HepG2 (cell line): Measurements from ENCODE around the gene PSAP. TPM values are rescaled to one million over a fixed set of nuclear protein-coding genes. Genes with fewer than 3 reads are reported as not detected.

ENCODE experiments used
- ATF7 ChIP-seq, 2 experiments: fragments of 450-650 bp in 1 of 2; sonication (generic) in 1 of 2; formaldehyde crosslinking in 1 of 2; IDR thresholded peaks; 2 replicates each; pipeline versions ENCODE4 v1.4.0 to v1.6.1; 2016 to 2020; ENCODE audit warnings: antibody characterized with exemption in 1 of 2, mild to moderate bottlenecking in 1 of 2, missing genetic modification reagents in 1 of 2
- BRF2 ChIP-seq: sonication (generic); formaldehyde crosslinking; IDR thresholded peaks from 2 replicates; pipeline ENCODE4 v1.8.1; 2022; ENCODE audit warnings: mild to moderate bottlenecking, missing genetic modification reagents
- CCDC6 ChIP-seq: sonication (generic); formaldehyde crosslinking; IDR thresholded peaks from 2 replicates; pipeline ENCODE4 v1.8.1; 2022; ENCODE audit warnings: mild to moderate bottlenecking, missing genetic modification reagents, moderate library complexity
- EP300 ChIP-seq, 3 experiments: sonication (generic) in 1 of 3; formaldehyde crosslinking in 1 of 3; IDR thresholded peaks; 2 replicates each; pipeline versions ENCODE4 v1.5.1 to v1.6.1; 2011 to 2020; ENCODE audit warnings: low read depth in 2 of 3, low read length in 2 of 3, borderline replicate concordance in 1 of 3, improper control_type of control experiment in 1 of 3, mild to moderate bottlenecking in 1 of 3, missing genetic modification reagents in 1 of 3, moderate library complexity in 1 of 3
- GTF2F1 ChIP-seq: fragments of 150-350 bp; IDR thresholded peaks from 2 replicates; pipeline ENCODE4 v1.6.1; 2014; ENCODE audit warnings: low read length
- HNF4A ChIP-seq: sonication (generic); formaldehyde crosslinking; IDR thresholded peaks from 2 replicates; pipeline ENCODE4 v1.4.0; 2020; ENCODE audit warnings: missing genetic modification reagents
- KLF16 ChIP-seq, 2 experiments: sonication (generic) in 1 of 2; formaldehyde crosslinking in 1 of 2; IDR thresholded peaks; 2 replicates each; pipeline versions ENCODE4 v1.6.1 to v1.8.0; 2016 to 2023; ENCODE audit warnings: missing genetic modification reagents in 2 of 2, missing compliant biosample characterization in 1 of 2
- PHF20 ChIP-seq: sonication (generic); formaldehyde crosslinking; IDR thresholded peaks from 2 replicates; pipeline ENCODE4 v1.5.0; 2020; ENCODE audit warnings: mild to moderate bottlenecking, missing genetic modification reagents
- PHF21A ChIP-seq: sonication (generic); formaldehyde crosslinking; IDR thresholded peaks from 2 replicates; pipeline ENCODE4 v1.5.0; 2020; ENCODE audit warnings: mild to moderate bottlenecking, missing genetic modification reagents
- RBAK ChIP-seq: sonication (generic); formaldehyde crosslinking; IDR thresholded peaks from 2 replicates; pipeline ENCODE4 v1.5.1; 2020; ENCODE audit warnings: mild to moderate bottlenecking, missing genetic modification reagents
- SRSF4 ChIP-seq: fragments of 200-400 bp; formaldehyde crosslinking; IDR thresholded peaks from one replicate; pipeline ENCODE4 v1.6.1; 2018; ENCODE audit warnings: mild to moderate bottlenecking, low read depth, low read length, moderate library complexity; ENCODE audit not compliant: poor library complexity, severe bottlenecking
- TARDBP ChIP-seq: sonication (generic); formaldehyde crosslinking; IDR thresholded peaks from 2 replicates; pipeline ENCODE4 v1.8.0; 2022; ENCODE audit warnings: mild to moderate bottlenecking, missing genetic modification reagents
- YEATS4 ChIP-seq: sonication (generic); formaldehyde crosslinking; IDR thresholded peaks from 2 replicates; pipeline ENCODE4 v1.4.0; 2020; ENCODE audit warnings: missing genetic modification reagents, borderline replicate concordance
- ZNF335 ChIP-seq: sonication (generic); formaldehyde crosslinking; IDR thresholded peaks from 2 replicates; pipeline ENCODE4 v1.4.0; 2020; ENCODE audit warnings: missing genetic modification reagents
- ZNF589 ChIP-seq: sonication (generic); formaldehyde crosslinking; conservative IDR thresholded peaks from 2 replicates; pipeline ENCODE4 v1.8.0; 2022; ENCODE audit warnings: mild to moderate bottlenecking, moderate library complexity, missing genetic modification reagents
- polyA plus RNA-seq, 8 experiments: library from polyadenylated mRNA; depleted of rRNA in 3 of 8; stranded (reverse) in 7 of 8; unstranded in 1 of 8; fragments of >200 nt; fragmentation: Illumina TruSeq in 4 of 8; extraction: Trizol in 4 of 8; gene quantifications; 2 replicates each; pipeline versions ENCODE4 v1.2.1 to v1.2.3, GENCODE V29; 2011 to 2016; ENCODE audit warnings: low read depth in 4 of 8, missing spikeins in 1 of 8, mixed read lengths in 1 of 8; ENCODE audit not compliant: insufficient read depth in 1 of 8
- total RNA-seq, 5 experiments: library from RNA; depleted of rRNA; stranded (reverse); fragments of >200 nt; fragmentation: Illumina TruSeq; extraction: Trizol; gene quantifications; 2 replicates each; pipeline ENCODE4 v1.2.3, GENCODE V29; 2016; ENCODE audit warnings: low read depth in 1 of 5
- TF ChIP-seq, protein P1 (sequence below): sonication (generic); formaldehyde crosslinking; conservative IDR thresholded peaks from 2 replicates; pipeline ENCODE4 v1.4.0; 2020; ENCODE audit warnings: missing genetic modification reagents
- TF ChIP-seq, protein P2 (sequence below): sonication (generic); formaldehyde crosslinking; IDR thresholded peaks from 2 replicates; pipeline ENCODE4 v1.5.0; 2020; ENCODE audit warnings: missing genetic modification reagents, mild to moderate bottlenecking, borderline replicate concordance
- TF ChIP-seq, protein P3 (sequence below): sonication (generic); formaldehyde crosslinking; IDR thresholded peaks from 2 replicates; pipeline ENCODE4 v1.4.0; 2020; ENCODE audit warnings: missing genetic modification reagents, mild to moderate bottlenecking, borderline replicate concordance

The PSAP gene
- total and polyA plus RNA-seq, 2 of the 13 experiments (the other 11 are each of a cell fraction or from before 2014, with no cell fraction given) = 323 to 643 TPM

DNA sequence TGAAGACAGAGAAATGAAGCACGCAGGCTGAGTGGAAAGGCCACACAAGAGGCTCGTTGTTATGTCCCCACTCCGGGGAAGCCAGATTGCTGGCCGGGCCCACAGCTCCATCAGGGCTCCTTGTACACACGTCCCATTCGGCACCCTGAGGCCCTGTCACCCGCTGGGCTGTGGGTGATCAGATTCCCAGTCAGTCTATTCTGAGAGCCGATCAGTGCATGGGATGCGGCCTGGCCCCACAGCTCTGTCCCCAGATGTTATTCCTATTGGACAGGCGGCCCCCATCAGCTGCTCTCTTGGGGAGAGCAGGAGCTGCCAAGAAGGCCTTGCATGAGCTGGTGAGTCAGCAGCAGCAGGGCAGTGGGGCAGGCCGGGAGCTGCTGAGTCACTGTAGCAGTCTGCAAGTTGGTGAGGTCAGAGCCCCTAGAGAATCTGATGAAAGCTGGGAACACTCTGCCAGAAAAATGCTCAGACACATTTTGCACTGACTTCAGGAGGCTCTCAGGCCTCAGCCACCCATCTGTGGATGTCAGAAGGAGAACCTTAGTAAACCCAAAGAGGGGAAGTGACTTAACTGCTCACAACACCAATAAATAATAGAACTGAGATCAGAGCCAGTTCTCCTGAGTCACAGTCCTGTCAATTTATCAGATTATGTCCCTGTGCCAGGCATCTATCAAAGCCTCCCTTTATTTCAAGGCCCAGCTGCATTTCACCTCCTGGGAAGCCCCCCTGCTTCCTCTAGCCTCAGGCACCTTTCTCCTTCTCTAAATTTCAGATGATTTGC lies 9.4 kb upstream of the PSAP start (continued):
- TF ChIP-seq, protein P1, sequence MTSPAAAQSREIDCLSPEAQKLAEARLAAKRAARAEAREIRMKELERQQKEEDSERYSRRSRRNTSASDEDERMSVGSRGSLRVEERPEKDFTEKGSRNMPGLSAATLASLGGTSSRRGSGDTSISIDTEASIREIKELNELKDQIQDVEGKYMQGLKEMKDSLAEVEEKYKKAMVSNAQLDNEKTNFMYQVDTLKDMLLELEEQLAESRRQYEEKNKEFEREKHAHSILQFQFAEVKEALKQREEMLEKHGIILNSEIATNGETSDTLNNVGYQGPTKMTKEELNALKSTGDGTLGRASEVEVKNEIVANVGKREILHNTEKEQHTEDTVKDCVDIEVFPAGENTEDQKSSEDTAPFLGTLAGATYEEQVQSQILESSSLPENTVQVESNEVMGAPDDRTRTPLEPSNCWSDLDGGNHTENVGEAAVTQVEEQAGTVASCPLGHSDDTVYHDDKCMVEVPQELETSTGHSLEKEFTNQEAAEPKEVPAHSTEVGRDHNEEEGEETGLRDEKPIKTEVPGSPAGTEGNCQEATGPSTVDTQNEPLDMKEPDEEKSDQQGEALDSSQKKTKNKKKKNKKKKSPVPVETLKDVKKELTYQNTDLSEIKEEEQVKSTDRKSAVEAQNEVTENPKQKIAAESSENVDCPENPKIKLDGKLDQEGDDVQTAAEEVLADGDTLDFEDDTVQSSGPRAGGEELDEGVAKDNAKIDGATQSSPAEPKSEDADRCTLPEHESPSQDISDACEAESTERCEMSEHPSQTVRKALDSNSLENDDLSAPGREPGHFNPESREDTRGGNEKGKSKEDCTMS (CRISPR knock-in tag) = no peak
- no peak for TF ChIP-seq GTF2F1
- TF ChIP-seq CCDC6 (CRISPR knock-in tag) = peak; percentile 23; the same call in 1 of the 2 replicates
- peak; percentile 54; the same call in 1 of the 2 replicates for TF ChIP-seq PHF21A (CRISPR knock-in tag)
- peak; percentile 94 for TF ChIP-seq RBAK (CRISPR knock-in tag)
- TF ChIP-seq HNF4A (CRISPR knock-in tag) = no peak; the same call in 1 of the 2 replicates
- no peak for TF ChIP-seq BRF2
- TF ChIP-seq, protein P2, sequence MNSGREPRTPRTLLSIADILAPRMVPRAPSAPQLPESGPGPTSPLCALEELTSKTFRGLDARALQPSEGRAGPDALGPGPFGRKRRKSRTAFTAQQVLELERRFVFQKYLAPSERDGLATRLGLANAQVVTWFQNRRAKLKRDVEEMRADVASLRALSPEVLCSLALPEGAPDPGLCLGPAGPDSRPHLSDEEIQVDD (CRISPR knock-in tag) = no peak
- TF ChIP-seq SRSF4 = no peak
- no peak; a peak in 1 of 4 replicates for TF ChIP-seq KLF16 (CRISPR knock-in tag; IDR thresholded peaks at IDR 0.05)
- peak; percentile 60; the same call in 1 of the 2 replicates for TF ChIP-seq TARDBP
- peak; percentile 50; the same call in 1 of the 2 replicates for TF ChIP-seq ZNF335 (CRISPR knock-in tag)
- peak; percentile 57 for TF ChIP-seq PHF20
- peak; percentile 60 for TF ChIP-seq YEATS4
- TF ChIP-seq EP300 (IDR thresholded peaks at IDR 0.05; ENCODE audit: low read depth in 2 of 2, low read length in 2 of 2) = peak in 1 of 2 experiments; percentile 31; a peak in 1 of 4 replicates
- peak; percentile 33; the same call in 1 of the 2 replicates for TF ChIP-seq EP300 (CRISPR knock-in tag; IDR thresholded peaks at IDR 0.05; ENCODE audit: borderline replicate concordance)
- TF ChIP-seq ATF7 (IDR thresholded peaks at IDR 0.05) = no peak
- TF ChIP-seq ATF7 (CRISPR knock-in tag; IDR thresholded peaks at IDR 0.05) = peak; percentile 35; the same call in 1 of the 2 replicates
- TF ChIP-seq, protein P3, sequence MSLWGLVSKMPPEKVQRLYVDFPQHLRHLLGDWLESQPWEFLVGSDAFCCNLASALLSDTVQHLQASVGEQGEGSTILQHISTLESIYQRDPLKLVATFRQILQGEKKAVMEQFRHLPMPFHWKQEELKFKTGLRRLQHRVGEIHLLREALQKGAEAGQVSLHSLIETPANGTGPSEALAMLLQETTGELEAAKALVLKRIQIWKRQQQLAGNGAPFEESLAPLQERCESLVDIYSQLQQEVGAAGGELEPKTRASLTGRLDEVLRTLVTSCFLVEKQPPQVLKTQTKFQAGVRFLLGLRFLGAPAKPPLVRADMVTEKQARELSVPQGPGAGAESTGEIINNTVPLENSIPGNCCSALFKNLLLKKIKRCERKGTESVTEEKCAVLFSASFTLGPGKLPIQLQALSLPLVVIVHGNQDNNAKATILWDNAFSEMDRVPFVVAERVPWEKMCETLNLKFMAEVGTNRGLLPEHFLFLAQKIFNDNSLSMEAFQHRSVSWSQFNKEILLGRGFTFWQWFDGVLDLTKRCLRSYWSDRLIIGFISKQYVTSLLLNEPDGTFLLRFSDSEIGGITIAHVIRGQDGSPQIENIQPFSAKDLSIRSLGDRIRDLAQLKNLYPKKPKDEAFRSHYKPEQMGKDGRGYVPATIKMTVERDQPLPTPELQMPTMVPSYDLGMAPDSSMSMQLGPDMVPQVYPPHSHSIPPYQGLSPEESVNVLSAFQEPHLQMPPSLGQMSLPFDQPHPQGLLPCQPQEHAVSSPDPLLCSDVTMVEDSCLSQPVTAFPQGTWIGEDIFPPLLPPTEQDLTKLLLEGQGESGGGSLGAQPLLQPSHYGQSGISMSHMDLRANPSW (CRISPR knock-in tag) = no peak
- no peak for TF ChIP-seq ZNF589 (CRISPR knock-in tag)
